Mesendoderm (in vitro differentiated cells): Measurements from ENCODE around the gene HEPH.
"Not testable (repeated sequence)": the region's sequence is repeated elsewhere in the genome, so short reads cannot be mapped to it uniquely, and the experiment has no call there.

ENCODE experiments used
- DNase-seq: peaks from one replicate; pipeline ENCODE4 v3.0.0; 2013
- H2AK5ac ChIP-seq: 2 replicates; pipeline ENCODE4 v1.6.1; 2013; ENCODE audit warnings: low read length, inconsistent platforms
- H2BK120ac ChIP-seq: 2 replicates; pipeline ENCODE4 v1.6.1; 2013; ENCODE audit warnings: low read depth, mild to moderate bottlenecking, low read length, moderate library complexity, mixed read lengths
- H2BK15ac ChIP-seq: replicated peaks from 2 replicates; pipeline ENCODE4 v1.6.1; 2013; ENCODE audit warnings: low read depth, mild to moderate bottlenecking, moderate library complexity
- H2BK5ac ChIP-seq: 2 replicates; pipeline ENCODE4 v1.6.1; 2013; ENCODE audit warnings: low read length, inconsistent platforms
- H3K18ac ChIP-seq: 2 replicates; pipeline ENCODE4 v1.6.1; 2013; ENCODE audit warnings: mild to moderate bottlenecking, low read length, mixed read lengths
- H3K23ac ChIP-seq: one replicate; pipeline ENCODE4 v1.6.1; 2013; ENCODE audit warnings: low read length
- H3K27ac ChIP-seq: 2 replicates; pipeline ENCODE4 v1.5.1; 2013; ENCODE audit warnings: low read depth, mild to moderate bottlenecking, inconsistent platforms, low read length, moderate library complexity
- H3K27me3 ChIP-seq: 2 replicates; pipeline ENCODE4 v1.6.1; 2013; ENCODE audit warnings: low read length, control low read depth, mild to moderate bottlenecking, inconsistent platforms; ENCODE audit not compliant: insufficient read depth, poor library complexity
- H3K36me3 ChIP-seq: 2 replicates; pipeline ENCODE4 v1.6.1; 2013; ENCODE audit warnings: low read length, inconsistent platforms; ENCODE audit not compliant: control insufficient read depth, insufficient read depth
- H3K4ac ChIP-seq: one replicate; pipeline ENCODE4 v1.6.1; 2013; ENCODE audit warnings: low read depth, mild to moderate bottlenecking, low read length, moderate library complexity
- H3K4me1 ChIP-seq: 2 replicates; pipeline ENCODE4 v1.6.1; 2013; ENCODE audit warnings: low read depth, low read length, inconsistent platforms; ENCODE audit not compliant: control insufficient read depth
- H3K4me2 ChIP-seq: 2 replicates; pipeline ENCODE4 v1.6.1; 2013; ENCODE audit warnings: low read length
- H3K4me3 ChIP-seq: 2 replicates; pipeline ENCODE4 v1.5.1; 2013; ENCODE audit warnings: mild to moderate bottlenecking, low read length
- H3K56ac ChIP-seq: one replicate; pipeline ENCODE4 v1.6.1; 2013; ENCODE audit warnings: low read length
- H3K79me1 ChIP-seq: 2 replicates; pipeline ENCODE4 v1.6.1; 2013; ENCODE audit warnings: low read length, inconsistent platforms
- H3K79me2 ChIP-seq: 2 replicates; pipeline ENCODE4 v1.6.1; 2013; ENCODE audit warnings: mild to moderate bottlenecking, low read length; ENCODE audit not compliant: control insufficient read depth, insufficient read depth
- H3K9ac ChIP-seq: 2 replicates; pipeline ENCODE4 v1.6.1; 2013; ENCODE audit warnings: low read length, inconsistent platforms
- H4K5ac ChIP-seq: one replicate; pipeline ENCODE4 v1.6.1; 2013; ENCODE audit warnings: low read length
- H4K8ac ChIP-seq: one replicate; pipeline ENCODE4 v1.6.1; 2013; ENCODE audit warnings: low read depth, mild to moderate bottlenecking, control low read depth, low read length, moderate library complexity
- WGBS: extraction: QIAGEN DNeasy Blood & Tissue Kit; methylation state at CpG from one replicate; pipeline ENCODE4 v1.1.7; 2013; ENCODE audit warnings: low lambda C conversion rate, missing lambda C conversion rate; ENCODE audit not compliant: insufficient coverage; ENCODE audit errors: extremely low coverage; 5-methylcytosine and 5-hydroxymethylcytosine counted together

The HEPH gene

GRCh38 chrX:66232296-66232695 lies 68.2 kb downstream of the HEPH start:
- Histone ChIP-seq H3K27ac (no peak overlapping the region), H3K4me2 (no peak overlapping the region), H4K5ac (no peak overlapping the region), H3K56ac (no peak overlapping the region), H3K4me1 (no peaks in the 10 kb centered on the region), H3K23ac (no peak overlapping the region), H3K27me3 (no peaks in the 10 kb centered on the region), H3K4ac (no peak overlapping the region), H3K36me3 (no peaks in the 10 kb centered on the region), H4K8ac (no peak overlapping the region), H3K79me1 (no peaks in the 10 kb centered on the region), H3K18ac (no peak overlapping the region), H2AK5ac (no peak overlapping the region), H3K4me3 (no peak overlapping the region), H2BK5ac (no peak overlapping the region), H2BK15ac (no peak overlapping the region), H3K9ac (no peak overlapping the region), H3K79me2 (no peaks in the 10 kb centered on the region), H2BK120ac (no peak overlapping the region)
- no peak for DNase-seq
- WGBS: no CpG with 5 or more reads among the region's 2 CpGs

DNA sequence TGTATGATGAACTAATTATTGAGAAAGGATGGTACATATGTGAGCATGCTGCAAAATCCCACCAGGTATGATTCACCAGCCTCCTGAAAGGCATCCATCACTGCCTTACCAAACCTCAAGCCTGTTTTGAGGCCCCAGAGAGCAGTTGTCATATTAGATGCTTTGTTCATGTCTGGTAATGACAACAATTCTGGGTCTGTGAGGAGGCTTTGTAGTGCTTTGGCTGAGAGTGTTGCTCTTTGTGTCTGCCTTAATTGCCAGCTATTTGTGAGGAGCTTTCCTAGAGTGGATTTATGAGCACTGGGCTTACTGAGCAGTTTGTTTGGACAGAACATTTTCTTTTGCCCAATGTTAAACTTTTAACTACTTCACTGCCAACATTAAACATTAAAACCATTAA lies 69.2 kb downstream of the HEPH start:
- Histone ChIP-seq H2BK120ac (no peak overlapping the region), H4K5ac (no peak overlapping the region), H3K27ac (no peak overlapping the region), H3K56ac (no peak overlapping the region), H3K4me2 (no peak overlapping the region), H3K18ac (no peak overlapping the region), H3K4ac (no peak overlapping the region), H2AK5ac (no peak overlapping the region), H3K36me3 (no peaks in the 10 kb centered on the region), H2BK5ac (no peak overlapping the region), H3K79me1 (no peaks in the 10 kb centered on the region), H4K8ac (no peak overlapping the region), H3K4me1 (no peaks in the 10 kb centered on the region), H2BK15ac (no peak overlapping the region), H3K23ac (no peak overlapping the region), H3K9ac (no peak overlapping the region), H3K79me2 (no peaks in the 10 kb centered on the region), H3K4me3 (no peak overlapping the region), H3K27me3 (no peaks in the 10 kb centered on the region)
- no peak for DNase-seq

DNA sequence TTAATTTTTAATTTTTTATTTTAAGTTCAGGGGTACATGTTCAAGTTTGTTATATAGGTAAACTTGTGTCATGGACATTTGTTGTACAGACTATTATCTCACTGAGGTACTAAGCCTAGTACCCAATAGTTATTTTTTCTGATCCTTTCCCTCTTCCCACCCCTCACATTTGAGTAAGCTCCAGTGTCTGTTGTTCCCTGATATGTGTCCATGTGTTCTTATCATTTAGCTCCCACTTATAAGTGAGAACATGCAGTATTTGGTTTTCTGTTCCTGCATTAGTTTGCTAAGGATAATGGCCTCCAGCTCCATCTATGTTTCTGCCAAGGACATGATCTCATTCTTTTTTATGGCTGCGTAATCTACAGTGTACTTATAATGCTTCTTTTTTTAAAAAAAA lies 69.9 kb downstream of the HEPH start:
- not testable (repeated sequence) for H3K36me3 ChIP-seq, H3K4ac ChIP-seq, H4K8ac ChIP-seq, H2BK5ac ChIP-seq, H4K5ac ChIP-seq, H3K56ac ChIP-seq, H3K79me2 ChIP-seq, H2BK120ac ChIP-seq, H3K23ac ChIP-seq, H3K79me1 ChIP-seq, H3K27me3 ChIP-seq, H3K27ac ChIP-seq, H2AK5ac ChIP-seq, H3K9ac ChIP-seq, H3K4me3 ChIP-seq, H3K18ac ChIP-seq, H3K4me1 ChIP-seq, DNase-seq, H2BK15ac ChIP-seq, H3K4me2 ChIP-seq
- no CpG with 5 or more reads among the region's 1 CpG for WGBS

DNA sequence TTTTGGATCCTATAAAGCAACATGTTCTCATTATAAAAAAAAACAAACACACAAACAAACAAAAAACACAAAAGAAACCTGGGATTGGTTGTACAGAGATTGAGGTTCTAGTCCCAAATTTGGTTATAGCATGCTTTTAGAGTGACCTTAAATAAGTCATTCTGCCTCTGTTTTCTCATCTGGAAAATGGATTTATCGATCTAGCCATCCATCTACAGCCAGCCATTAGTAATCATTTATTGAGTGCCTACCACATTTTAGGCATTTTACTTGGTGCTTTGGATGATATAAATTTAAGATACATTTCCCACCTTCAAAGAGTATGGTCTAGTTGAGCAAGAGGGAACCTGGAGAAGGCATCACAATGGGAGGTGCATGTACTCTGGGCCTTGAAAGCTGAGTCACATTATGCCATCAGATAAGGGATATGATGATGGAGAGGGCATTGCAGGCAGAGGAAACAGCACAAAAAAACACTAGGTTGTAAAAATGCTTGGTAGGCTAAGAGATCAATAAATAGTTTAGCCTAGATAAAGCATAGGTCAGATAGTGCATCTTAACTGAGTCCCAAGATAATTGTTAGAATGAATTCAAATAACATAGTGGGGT lies 91.4 kb downstream of the HEPH start:
- no peak overlapping the region for H3K18ac ChIP-seq
- no peaks in the 10 kb centered on the region for H3K4me1 ChIP-seq
- H2AK5ac ChIP-seq: no peak overlapping the region
- H3K4me2 ChIP-seq: no peak overlapping the region
- H2BK5ac ChIP-seq: no peak overlapping the region
- peak; percentile 1 for DNase-seq
- no peak overlapping the region for H2BK15ac ChIP-seq
- no CpG with 5 or more reads among the region's 1 CpG for WGBS
- H3K27me3 ChIP-seq: no peaks in the 10 kb centered on the region
- H4K5ac ChIP-seq: no peak overlapping the region
- H4K8ac ChIP-seq: no peak overlapping the region
- H2BK120ac ChIP-seq: no peak overlapping the region
- no peak overlapping the region for H3K56ac ChIP-seq
- H3K4ac ChIP-seq: no peak overlapping the region
- no peaks in the 10 kb centered on the region for H3K79me1 ChIP-seq
- no peak overlapping the region for H3K4me3 ChIP-seq
- H3K9ac ChIP-seq: no peak overlapping the region
- H3K79me2 ChIP-seq: no peaks in the 10 kb centered on the region
- H3K36me3 ChIP-seq: no peaks in the 10 kb centered on the region
- H3K23ac ChIP-seq: no peak overlapping the region
- H3K27ac ChIP-seq: no peak overlapping the region

DNA sequence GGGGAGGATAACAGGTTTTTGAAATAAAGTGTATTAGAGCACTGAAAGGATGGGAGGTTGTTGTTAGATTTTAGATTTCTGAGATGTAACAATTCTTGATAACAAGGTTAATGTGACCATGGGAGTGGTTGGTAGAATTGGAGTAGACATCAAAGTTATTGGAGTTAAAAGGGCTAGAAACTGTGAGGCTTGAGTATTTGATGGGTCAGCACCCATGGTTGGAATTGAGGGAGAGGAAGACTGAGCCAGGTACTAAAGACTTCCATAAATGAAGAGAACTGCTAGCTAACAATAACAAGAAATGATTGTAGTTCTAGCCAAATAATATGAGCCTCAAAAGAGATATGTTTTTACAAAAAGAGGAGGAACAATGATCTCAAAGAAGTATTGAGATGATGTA lies 98.8 kb downstream of the HEPH start:
- Histone ChIP-seq H3K4ac (no peak overlapping the region), H4K5ac (no peak overlapping the region), H3K56ac (no peak overlapping the region), H4K8ac (no peak overlapping the region), H3K36me3 (no peaks in the 10 kb centered on the region), H2BK15ac (no peak overlapping the region), H3K9ac (no peak overlapping the region), H3K79me1 (no peaks in the 10 kb centered on the region), H3K4me3 (no peak overlapping the region), H3K27me3 (no peaks in the 10 kb centered on the region), H3K23ac (no peak overlapping the region), H2AK5ac (no peak overlapping the region), H3K4me2 (no peak overlapping the region), H2BK120ac (no peak overlapping the region), H2BK5ac (no peak overlapping the region), H3K27ac (no peak overlapping the region), H3K79me2 (no peaks in the 10 kb centered on the region), H3K4me1 (no peaks in the 10 kb centered on the region), H3K18ac (no peak overlapping the region)
- no peak for DNase-seq
